HG02884 (cell line): ENCODE measurements around the gene PIKFYVE.
"Not testable (repeated sequence)": the region's sequence is repeated elsewhere in the genome, so short reads cannot be mapped to it uniquely, and the experiment has no call there.

ENCODE experiments used
- ATAC-seq: cut with Tn5 transposase; IDR thresholded peaks from one replicate; pipeline ENCODE4 v1.9.1; 2021; ENCODE audit warnings: mild to moderate bottlenecking, moderate library complexity; ENCODE audit not compliant: unreplicated experiment

PIKFYVE gene

GRCh38 chr2:208300847-208301618, 35.0 kb downstream of the PIKFYVE start:
- no peak for ATAC-seq

GRCh38 chr2:208304157-208304556, 38.1 kb downstream of the PIKFYVE start:
- ATAC-seq, result no peak

- no peak for ATAC-seq
Observed at GRCh38 chr2:208304695-208305094, 38.6 kb downstream of the PIKFYVE start.

GRCh38 chr2:208306291-208306690, 40.2 kb downstream of the PIKFYVE start:
- no peak for ATAC-seq

GRCh38 chr2:208311321-208311720, 45.3 kb downstream of the PIKFYVE start:
- ATAC-seq, result peak; percentile 54

GRCh38 chr2:208311954-208312353, 45.9 kb downstream of the PIKFYVE start:
- ATAC-seq, result peak; percentile 60

GRCh38 chr2:208315081-208315788, 49.2 kb downstream of the PIKFYVE start:
- ATAC-seq, result peak; percentile 56

GRCh38 chr2:208318127-208318526, 52.1 kb downstream of the PIKFYVE start:
- ATAC-seq, result no peak

- ATAC-seq, result peak; percentile 37
Observed at GRCh38 chr2:208319391-208319790, 53.3 kb downstream of the PIKFYVE start.

GRCh38 chr2:208320686-208321085, 54.6 kb downstream of the PIKFYVE start:
- peak; percentile 77 for ATAC-seq

GRCh38 chr2:208326016-208326415, 60.0 kb downstream of the PIKFYVE start:
- no peak for ATAC-seq

GRCh38 chr2:208329485-208329884, 63.4 kb downstream of the PIKFYVE start:
- no peak for ATAC-seq

- ATAC-seq, result no peak
Observed at GRCh38 chr2:208334230-208334629, 68.2 kb downstream of the PIKFYVE start.

GRCh38 chr2:208346756-208347155, 80.7 kb downstream of the PIKFYVE start:
- ATAC-seq, result no peak

GRCh38 chr2:208350610-208351009, 84.6 kb downstream of the PIKFYVE start:
- ATAC-seq, result no peak

GRCh38 chr2:208352644-208353567, 86.9 kb downstream of the PIKFYVE start:
- no peak for ATAC-seq

- no peak for ATAC-seq
Observed at GRCh38 chr2:208354964-208355381, 88.9 kb downstream of the PIKFYVE start.

GRCh38 chr2:208356420-208356819, 90.4 kb downstream of the PIKFYVE start:
- not testable (repeated sequence) for ATAC-seq

GRCh38 chr2:208356846-208357574, 91.0 kb downstream of the PIKFYVE start:
- no peak for ATAC-seq
